ENCODE data around the gene FAM227A.
"Not testable (repeated sequence)": the region's sequence is repeated elsewhere in the genome, so short reads cannot be mapped to it uniquely, and the experiment has no call there.

FAM227A gene

GRCh38 chr22:38655519-38656255, 505 bp downstream of the FAM227A start:
- peak overlapping the region; percentile 87 for H3K27ac ChIP-seq
- TF ChIP-seq ZFX (IDR thresholded peaks at IDR 0.05), result no peak
- TF ChIP-seq, protein P1, sequence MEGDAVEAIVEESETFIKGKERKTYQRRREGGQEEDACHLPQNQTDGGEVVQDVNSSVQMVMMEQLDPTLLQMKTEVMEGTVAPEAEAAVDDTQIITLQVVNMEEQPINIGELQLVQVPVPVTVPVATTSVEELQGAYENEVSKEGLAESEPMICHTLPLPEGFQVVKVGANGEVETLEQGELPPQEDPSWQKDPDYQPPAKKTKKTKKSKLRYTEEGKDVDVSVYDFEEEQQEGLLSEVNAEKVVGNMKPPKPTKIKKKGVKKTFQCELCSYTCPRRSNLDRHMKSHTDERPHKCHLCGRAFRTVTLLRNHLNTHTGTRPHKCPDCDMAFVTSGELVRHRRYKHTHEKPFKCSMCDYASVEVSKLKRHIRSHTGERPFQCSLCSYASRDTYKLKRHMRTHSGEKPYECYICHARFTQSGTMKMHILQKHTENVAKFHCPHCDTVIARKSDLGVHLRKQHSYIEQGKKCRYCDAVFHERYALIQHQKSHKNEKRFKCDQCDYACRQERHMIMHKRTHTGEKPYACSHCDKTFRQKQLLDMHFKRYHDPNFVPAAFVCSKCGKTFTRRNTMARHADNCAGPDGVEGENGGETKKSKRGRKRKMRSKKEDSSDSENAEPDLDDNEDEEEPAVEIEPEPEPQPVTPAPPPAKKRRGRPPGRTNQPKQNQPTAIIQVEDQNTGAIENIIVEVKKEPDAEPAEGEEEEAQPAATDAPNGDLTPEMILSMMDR (conservative IDR thresholded peaks at IDR 0.05), result no peak

DNA sequence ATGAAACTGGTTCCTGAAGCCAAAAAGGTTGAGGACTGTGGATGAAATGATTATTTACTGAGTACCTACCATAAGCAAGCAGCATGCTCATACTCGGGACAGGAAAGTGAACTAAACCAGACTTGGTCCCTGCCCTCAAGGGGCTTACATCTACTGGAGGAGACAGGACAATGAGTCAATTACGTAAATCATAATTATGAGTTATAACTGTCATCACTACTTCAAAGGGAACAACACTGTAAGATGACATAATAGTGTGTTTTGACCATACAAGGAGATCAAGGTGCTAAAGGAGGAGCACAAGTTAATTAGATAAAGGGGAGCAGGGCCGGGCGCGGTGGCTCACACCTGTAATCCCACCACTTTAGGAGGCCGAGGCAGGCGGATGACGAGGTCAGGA, 2.5 kb downstream of the FAM227A start:
- no peak overlapping the region for H3K27ac ChIP-seq
- TF ChIP-seq, protein P1 (conservative IDR thresholded peaks at IDR 0.05), result no peak
- TF ChIP-seq ZFX (IDR thresholded peaks at IDR 0.05), result no peak

DNA sequence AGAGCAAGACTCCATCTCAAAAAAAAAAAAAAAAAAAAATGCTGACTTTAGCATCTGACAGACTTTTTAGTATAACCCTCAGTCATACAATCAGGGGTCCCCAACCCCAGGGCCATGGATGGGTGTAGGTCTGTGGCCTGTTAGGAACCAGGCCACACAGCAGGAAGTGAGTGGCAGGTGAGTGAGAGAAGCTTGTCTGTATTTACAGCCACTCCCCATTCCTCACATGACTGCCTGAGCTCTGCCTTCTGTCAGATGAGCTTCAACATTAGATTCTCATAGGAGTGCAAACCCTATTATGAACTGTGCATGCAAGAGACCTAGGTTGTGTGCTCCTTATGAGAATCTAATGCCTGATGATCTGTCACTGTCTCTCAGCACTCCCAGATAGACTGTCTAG, 3.3 kb downstream of the FAM227A start:
- H3K27ac ChIP-seq, result no peak overlapping the region
- TF ChIP-seq ZFX (IDR thresholded peaks at IDR 0.05), result no peak
- TF ChIP-seq, protein P1 (conservative IDR thresholded peaks at IDR 0.05), result no peak

- no peak overlapping the region for H3K27ac ChIP-seq
- TF ChIP-seq, protein P1 (conservative IDR thresholded peaks at IDR 0.05), result no peak
- TF ChIP-seq ZFX (IDR thresholded peaks at IDR 0.05), result no peak
These were observed 6.2 kb downstream of the FAM227A start for GRCh38 chr22:38649841-38650522.

- TF ChIP-seq, protein P1 (conservative IDR thresholded peaks at IDR 0.05), result no peak
- TF ChIP-seq ZFX (IDR thresholded peaks at IDR 0.05), result no peak
- H3K27ac ChIP-seq, result no peak overlapping the region
These were observed 10.8 kb downstream of the FAM227A start for GRCh38 chr22:38645430-38645829.

DNA sequence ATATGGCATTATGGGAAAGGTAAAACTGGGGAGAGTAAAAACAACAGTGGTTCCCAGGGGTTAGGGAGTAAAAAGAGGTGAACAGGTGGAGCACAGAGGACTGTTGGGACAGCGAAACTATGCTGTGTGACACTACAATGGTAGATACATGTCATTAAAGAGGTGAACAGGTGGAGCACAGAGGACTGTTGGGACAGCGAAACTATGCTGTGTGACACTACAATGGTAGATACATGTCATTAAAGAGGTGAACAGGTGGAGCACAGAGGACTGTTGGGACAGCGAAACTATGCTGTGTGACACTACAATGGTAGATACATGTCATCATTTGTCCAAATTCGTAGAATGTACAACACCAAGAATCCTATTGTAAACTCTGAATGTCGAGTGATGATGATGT, 11.9 kb downstream of the FAM227A start:
- not testable (repeated sequence) for H3K27ac ChIP-seq

DNA sequence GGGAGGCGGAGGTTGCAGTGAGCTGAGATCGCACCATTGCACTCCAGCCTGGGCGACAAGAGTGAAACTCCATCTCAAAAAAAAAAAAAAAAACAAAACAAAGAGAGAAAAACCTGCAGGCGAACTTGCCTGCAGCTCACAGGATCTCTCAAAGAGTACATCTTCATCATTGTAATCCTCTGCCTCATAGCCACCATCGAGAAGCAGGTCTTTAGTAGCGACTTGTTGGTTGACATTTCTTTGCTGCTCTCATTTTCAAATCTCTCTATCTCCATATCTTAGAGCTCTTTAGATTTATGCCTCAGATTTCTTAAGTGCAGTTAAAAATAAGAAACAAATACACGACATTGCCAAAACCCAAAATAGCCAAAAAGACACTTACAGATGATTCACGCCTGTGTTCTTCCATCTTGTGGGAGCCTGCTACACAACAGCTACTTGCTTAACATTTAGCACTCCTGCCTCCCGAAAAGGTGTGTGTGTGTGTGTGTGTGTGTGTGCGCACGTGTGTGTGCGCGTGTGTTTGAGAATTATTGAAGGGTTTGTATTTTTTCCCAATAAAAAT, 14.6 kb downstream of the FAM227A start:
- H3K27ac ChIP-seq, result no peak overlapping the region
- TF ChIP-seq, protein P1 (conservative IDR thresholded peaks at IDR 0.05), result no peak
- TF ChIP-seq ZFX (IDR thresholded peaks at IDR 0.05), result no peak

All from C4-2B (cell line).